AG04450 (cell line): Measurements from ENCODE around the gene TNK2. TPM values are rescaled to one million over a fixed set of nuclear protein-coding genes. Genes with fewer than 3 reads are reported as not detected.

ENCODE experiments used
- CTCF ChIA-PET: fragments of 300-600, 350-600 bp; formaldehyde crosslinking; extraction: SDS; loops from one replicate; lab custom pipeline; 2022; ENCODE audit warnings: antibody characterized with exemption, inconsistent platforms; lab: Charles Lee
- POLR2A ChIA-PET: fragments of 350-600 bp; formaldehyde crosslinking; extraction: SDS; loops from one replicate; lab custom pipeline; 2021; ENCODE audit warnings: antibody characterized with exemption, inconsistent platforms; lab: Yijun Ruan, JAX
- DNase-seq: peaks from one replicate; pipeline ENCODE4 v3.0.0-alpha.2; 2011; ENCODE audit warnings: low read depth, low spot score
- H3K27ac ChIP-seq: one replicate; pipeline ENCODE4 v1.5.1; 2012; ENCODE audit warnings: low read depth, low read length, control low read depth
- H3K27me3 ChIP-seq: one replicate; pipeline ENCODE4 v1.6.0; 2012; ENCODE audit warnings: low read length; ENCODE audit not compliant: control insufficient read depth, insufficient read depth
- H3K4me3 ChIP-seq: 2 replicates; pipeline ENCODE4 v1.5.1; 2011; ENCODE audit warnings: mild to moderate bottlenecking, low read depth, low read length, control low read depth
- H3K9me3 ChIP-seq: 2 replicates; pipeline ENCODE4 v1.5.1; 2012; ENCODE audit warnings: low read length; ENCODE audit not compliant: control insufficient read depth, insufficient read depth
- CTCF ChIP-seq: IDR thresholded peaks from 2 replicates; pipeline ENCODE4 v1.5.1; 2011; ENCODE audit warnings: low read depth, low read length, control low read depth, inconsistent platforms
- polyA plus RNA-seq: library from polyadenylated mRNA; depleted of rRNA; stranded (reverse); fragments of >200 nt; gene quantifications from 2 replicates; pipeline ENCODE4 v1.2.3, GENCODE V29; 2011

TNK2 gene
- polyA plus RNA-seq, 1 experiment: 2.7 TPM

- H3K4me3 ChIP-seq: no peak overlapping the region
- CTCF ChIA-PET: interaction anchor here (0.7 kb wide), 1 partner anchor 297 kb away, joined by 4 read pairs; no protein-coding TSS in a partner anchor
- no peak for TF ChIP-seq CTCF
- peaks cover 18% of the 10 kb centered on the region for H3K27me3 ChIP-seq
- H3K9me3 ChIP-seq: no peaks in the 10 kb centered on the region; the same call in 1 of the 2 replicates
- DNase-seq: no peak
- POLR2A ChIA-PET: interaction anchor here (0.6 kb wide), 1 partner anchor 129 kb away, joined by 6 read pairs; no protein-coding TSS in a partner anchor
- no peak overlapping the region for H3K27ac ChIP-seq
Observed at GRCh38 chr3:195822131-195822696, 86.1 kb downstream of the TNK2 start.

- DNase-seq: no peak
Observed at GRCh38 chr3:195821403-195822130, 86.8 kb downstream of the TNK2 start.

GRCh38 chr3:195820901-195821300 lies 87.5 kb downstream of the TNK2 start:
- POLR2A ChIA-PET: no interaction called here
- CTCF ChIA-PET: no interaction called here
- no peak for DNase-seq
- TF ChIP-seq CTCF: no peak
- H3K27me3 ChIP-seq: peaks cover 18% of the 10 kb centered on the region
- H3K4me3 ChIP-seq: no peak overlapping the region
- H3K27ac ChIP-seq: no peak overlapping the region
- no peaks in the 10 kb centered on the region; the same call in 1 of the 2 replicates for H3K9me3 ChIP-seq

More at GRCh38 chr3:195821403-195822130, 86.8 kb downstream of the TNK2 start:
- Histone ChIP-seq H3K9me3 (no peaks in the 10 kb centered on the region; the same call in 1 of the 2 replicates), H3K27me3 (peaks cover 18% of the 10 kb centered on the region), H3K27ac (no peak overlapping the region), H3K4me3 (no peak overlapping the region)
- ChIA-PET CTCF (no interaction called here), POLR2A (interaction anchor here (0.6 kb wide), 1 partner anchor 128 kb away, joined by 6 read pairs; no protein-coding TSS in a partner anchor)
- no peak for TF ChIP-seq CTCF

- no peak for TF ChIP-seq CTCF
- CTCF ChIA-PET: no interaction called here
- no peak for DNase-seq
- Histone ChIP-seq H3K9me3 (no peaks in the 10 kb centered on the region; the same call in 1 of the 2 replicates), H3K27me3 (peaks cover 18% of the 10 kb centered on the region), H3K27ac (no peak overlapping the region), H3K4me3 (no peak overlapping the region)
- POLR2A ChIA-PET: no interaction called here
Observed at GRCh38 chr3:195820186-195820585, 88.2 kb downstream of the TNK2 start.

- TF ChIP-seq CTCF: no peak
- ChIA-PET POLR2A (no interaction called here), CTCF (no interaction called here)
- no peak for DNase-seq
- Histone ChIP-seq H3K4me3 (no peak overlapping the region), H3K9me3 (no peaks in the 10 kb centered on the region; the same call in 1 of the 2 replicates), H3K27me3 (peaks cover 17% of the 10 kb centered on the region), H3K27ac (no peak overlapping the region)
Observed at GRCh38 chr3:195818301-195818700, 90.0 kb downstream of the TNK2 start.
